Activated CD4-positive, CD25-positive, alpha-beta regulatory T cell treated with anti-CD3 and anti-CD28 coated beads, Interleukin-2, amount 50 U/mL, for 72 hours (primary cell): ENCODE measurements around the gene HOXA2.

ENCODE experiments used
- DNase-seq: peaks from one replicate; pipeline ENCODE4 v3.0.0; 2021

The HOXA2 gene

DNA sequence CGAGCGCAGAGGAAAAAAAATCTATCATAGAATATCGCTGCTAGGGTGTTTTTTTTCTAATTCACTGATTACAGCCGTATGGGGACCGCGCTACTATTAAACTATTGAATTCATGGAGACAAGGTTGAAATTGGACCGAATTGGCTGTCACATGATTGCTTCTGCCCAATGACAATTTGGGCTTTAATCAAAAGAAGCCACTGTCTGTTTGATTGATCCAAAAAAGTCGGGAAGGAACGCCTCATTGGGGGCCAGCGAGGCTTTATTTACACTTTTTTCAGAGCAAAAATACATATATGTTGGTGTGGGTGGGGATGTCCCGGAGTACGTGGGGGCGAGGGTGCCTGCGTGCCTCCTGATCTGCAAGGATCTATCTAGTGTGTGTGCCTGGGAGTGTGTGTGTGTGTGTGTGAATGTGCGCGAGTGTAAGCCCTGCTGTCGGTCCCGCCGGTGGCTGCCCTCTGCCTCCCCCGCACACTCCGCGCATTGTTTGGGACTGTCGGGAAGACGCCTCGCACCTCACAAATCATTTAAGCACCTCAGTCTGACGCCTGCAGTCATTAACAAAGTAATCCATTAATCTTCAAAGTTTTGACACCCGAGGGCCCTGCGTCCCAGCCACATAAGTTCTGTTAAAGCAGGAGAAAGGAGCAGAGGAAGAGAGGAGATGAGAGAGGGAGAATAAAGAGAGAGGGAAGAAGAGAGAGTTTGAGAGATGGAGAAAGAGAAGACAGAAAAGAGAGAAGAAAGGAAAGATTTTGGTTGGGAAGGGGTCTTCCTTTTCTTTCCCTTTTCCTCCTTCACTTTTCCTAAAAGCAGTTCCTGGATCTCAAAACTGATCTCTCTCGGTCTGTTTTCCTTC, at the start of gene HOXA2:
HOXA2 (minus strand) TSS at position 103 of the 862 bp plus-strand sequence. CDS start 183 bp downstream, outside the sequence.
- DNase-seq: no peak

DNA sequence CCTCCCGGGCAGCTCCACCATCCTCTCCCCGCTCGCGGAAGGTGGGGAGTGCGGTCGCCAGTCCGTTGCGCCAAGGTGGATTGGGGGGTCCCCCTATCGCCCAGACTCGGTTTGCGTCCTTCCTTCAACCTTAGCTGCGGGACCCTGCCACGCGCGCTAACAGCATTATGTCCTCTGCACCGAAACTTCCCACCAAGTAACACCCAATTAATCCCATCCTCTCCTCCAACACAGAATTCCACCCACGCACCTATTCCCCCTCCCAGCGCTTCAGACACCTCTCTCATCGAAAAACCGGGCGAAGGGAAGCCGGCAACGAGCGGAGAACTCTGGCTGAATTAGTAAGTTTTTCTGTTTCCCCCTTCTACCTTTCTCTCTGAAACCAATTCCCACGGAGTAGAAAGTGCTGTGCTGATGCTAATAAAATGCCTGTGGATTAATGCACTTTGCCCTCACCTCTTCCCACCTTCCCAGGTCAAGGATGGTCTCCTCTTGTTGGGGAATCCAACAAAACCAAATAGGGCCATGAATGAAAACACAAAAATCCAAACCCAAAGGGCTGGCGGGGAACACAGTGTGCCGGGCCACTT, 49.0 kb upstream of the HOXA2 start:
- peak; percentile 31 for DNase-seq

DNA sequence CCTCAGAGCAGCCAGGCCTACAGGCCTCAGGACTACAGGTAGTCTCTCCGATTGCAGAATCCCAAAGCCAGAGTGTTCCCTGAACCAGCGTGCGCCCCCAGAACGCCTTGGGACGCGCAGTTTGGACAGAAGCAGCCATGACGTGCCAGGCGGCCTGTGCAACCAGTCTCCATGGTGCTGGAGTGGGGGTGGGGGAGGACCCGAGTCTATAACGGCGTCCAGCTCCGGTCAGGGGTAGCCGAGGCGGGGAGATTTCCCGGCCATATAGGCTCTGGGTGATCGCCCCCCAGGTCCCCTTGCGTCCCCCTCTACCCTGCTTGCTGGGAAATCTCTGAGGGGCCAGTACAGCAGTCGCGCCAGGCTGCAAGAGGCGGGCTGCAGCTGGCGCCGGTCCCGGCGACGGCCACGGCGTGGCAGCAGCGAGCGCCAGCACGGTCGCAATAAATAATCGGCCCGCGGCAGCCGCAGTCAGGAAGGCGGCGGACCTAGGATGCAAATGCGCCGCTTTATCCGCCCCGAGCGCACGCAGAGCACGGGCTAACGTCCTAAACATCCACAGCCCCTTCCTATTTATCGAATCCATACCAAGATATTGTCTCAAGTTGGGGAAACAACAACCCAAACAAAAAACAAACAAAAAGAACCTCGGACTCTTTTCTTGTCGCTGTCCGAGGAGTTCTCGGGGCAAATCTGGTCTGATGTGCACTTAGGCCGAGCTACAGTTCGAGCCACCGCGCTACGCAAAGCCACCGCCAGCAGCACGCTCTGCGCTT, 48.3 kb upstream of the HOXA2 start:
- DNase-seq: peak; percentile 72

DNA sequence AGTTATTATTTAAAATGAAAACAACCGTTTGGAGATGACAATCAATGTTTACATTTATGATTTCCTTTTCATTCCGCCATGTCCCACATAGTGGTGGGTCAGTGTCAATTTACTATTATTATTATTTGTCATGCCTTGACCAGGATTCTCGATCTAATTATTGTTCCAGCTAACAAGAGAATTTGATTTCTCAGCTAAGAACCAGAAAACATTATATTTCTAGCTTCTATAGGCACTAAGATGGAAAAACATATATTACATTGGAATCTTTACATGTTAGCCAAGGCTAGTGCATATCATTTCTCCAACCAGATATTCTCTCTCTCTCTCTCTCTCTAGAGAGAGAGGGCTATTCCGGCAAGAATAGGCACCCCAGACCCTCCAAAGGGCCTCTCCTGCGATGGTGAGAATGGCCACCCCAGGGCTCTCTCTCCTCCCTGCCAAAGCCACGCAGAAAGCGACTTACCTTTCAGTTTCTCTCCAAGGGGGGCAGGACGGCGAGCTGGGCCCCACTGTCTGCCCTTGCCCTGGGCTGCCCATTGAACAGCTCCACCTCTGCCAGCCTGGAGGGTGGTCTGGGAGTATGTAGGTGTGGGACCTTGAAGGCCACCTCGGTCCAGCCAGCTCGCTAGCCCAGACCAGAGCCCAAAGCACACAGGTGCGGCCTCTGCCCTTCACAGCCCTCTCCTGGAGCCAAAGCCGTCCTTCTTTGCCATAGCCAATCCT, 47.5 kb upstream of the HOXA2 start:
- DNase-seq: no peak

DNA sequence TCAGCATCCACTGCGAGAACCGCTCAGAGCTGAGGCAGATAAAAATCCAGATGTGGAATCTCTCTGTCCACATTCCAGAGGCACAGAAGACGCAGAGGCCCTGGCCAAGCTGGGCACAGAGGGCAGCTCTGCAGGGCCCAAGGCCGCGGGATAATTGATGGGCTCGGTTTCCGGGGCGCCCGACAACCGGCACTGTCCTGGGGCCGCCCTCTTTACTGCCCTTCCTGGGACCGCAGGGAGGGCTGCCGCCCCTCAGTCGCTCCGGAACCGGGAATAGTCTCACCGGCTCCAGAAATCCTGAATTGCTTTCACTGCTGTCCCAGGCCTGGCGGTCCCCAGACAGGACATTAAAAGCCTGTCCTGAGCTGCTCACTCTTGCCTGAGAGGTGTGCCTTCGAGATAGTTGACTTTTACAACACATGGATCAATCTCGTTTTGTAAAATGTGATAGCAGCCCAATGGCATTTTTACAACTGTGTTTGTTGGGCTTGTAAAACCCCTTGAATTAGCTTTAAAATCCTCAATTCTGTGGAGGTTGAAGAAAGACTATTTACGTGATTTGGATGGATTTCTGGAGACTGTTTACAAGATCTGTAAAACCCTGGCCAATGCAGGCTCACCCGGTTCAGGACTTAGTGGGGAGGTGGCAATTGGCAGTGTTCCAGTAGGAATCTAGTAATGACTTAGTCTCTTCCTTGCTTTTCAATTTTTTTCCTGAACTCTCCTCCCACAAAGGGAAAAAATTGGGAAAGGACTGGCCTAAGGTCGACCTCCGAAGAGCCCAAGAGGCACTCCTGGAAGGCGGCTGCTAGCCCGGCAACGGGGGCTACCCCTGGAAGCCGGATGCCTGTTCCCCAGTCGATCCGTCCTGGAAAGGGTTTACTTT, 46.5 kb upstream of the HOXA2 start:
- no peak for DNase-seq

DNA sequence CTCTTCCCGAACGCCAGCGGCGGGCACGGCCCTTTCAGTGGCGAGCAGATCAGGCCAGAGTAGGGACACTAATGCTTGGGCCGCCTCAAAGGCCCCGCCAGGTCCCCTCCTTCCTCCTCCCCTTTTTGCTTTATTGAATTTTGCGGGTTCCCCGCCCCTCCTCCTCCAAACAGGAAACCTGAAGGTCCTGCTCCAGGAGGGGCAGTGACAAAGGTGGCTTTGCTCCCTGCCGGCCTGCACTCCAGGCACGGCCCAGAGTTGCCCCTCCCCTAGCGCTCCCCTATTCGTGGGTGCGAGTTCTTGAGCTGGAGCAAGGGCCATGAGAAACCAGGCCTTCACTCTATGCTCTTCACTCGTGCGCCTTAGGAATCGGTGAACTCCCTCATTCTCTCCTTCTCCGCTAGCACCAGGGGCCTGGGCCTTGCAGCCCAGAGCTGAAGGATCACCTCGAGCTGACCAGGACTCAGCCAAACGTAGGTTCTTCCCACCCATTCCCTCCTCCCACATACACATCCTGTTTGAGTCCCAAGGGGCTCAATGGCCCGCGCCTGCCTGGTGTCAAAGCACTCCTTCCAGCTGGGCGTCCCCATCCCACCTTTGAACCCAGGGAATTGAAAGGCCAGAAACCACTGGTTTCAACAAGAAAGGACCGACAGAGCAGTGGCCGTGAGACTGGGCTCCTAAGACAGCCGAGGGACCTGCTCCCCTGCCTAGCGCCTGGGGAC, 45.7 kb upstream of the HOXA2 start:
- peak; percentile 29 for DNase-seq

DNA sequence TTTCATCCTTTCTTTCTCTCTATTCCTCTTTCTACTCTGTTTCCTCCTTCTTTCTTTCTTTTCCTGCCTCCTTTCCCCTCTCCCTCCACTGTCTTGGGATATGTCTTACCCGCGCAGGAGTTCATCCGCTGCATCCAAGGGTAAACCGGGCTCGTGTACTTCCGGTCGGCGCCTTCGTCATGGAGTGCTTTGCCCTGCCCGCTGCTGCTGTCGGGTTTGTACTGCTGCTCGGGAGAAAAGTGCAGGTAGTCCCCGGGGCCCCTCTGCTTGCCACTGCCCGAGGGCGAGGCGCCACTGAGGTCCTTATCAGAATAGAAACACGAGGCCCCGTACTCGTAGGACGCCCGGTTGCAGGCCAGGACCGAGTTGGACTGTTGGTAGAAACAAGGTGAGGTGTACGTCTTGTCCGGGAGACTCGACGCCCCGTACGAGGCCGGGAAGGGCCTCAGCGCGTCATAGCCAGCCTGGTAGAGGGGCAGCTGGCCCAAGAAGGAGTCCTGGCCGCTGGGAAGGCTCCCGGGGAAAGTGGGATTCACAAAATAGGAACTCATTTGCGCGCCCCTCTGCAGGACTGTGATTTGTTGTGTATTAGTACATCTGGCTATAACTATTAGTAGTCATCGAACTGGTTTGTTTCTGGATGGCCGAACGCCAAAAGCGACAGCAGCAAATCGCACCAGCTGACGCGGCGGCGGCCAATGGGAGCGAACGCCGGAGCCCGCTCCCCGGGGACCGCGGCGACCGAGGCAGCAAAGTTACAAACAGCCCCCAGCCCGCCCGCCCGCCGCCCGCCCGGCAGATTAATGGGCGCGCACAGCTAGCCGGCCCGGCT, 44.9 kb upstream of the HOXA2 start, which contains the start of gene HOXA6:
HOXA6 (minus strand) TSS at position 576 of the 832 bp plus-strand sequence; CDS start at position 551, 25 bp downstream.
- peak; percentile 34 for DNase-seq

DNA sequence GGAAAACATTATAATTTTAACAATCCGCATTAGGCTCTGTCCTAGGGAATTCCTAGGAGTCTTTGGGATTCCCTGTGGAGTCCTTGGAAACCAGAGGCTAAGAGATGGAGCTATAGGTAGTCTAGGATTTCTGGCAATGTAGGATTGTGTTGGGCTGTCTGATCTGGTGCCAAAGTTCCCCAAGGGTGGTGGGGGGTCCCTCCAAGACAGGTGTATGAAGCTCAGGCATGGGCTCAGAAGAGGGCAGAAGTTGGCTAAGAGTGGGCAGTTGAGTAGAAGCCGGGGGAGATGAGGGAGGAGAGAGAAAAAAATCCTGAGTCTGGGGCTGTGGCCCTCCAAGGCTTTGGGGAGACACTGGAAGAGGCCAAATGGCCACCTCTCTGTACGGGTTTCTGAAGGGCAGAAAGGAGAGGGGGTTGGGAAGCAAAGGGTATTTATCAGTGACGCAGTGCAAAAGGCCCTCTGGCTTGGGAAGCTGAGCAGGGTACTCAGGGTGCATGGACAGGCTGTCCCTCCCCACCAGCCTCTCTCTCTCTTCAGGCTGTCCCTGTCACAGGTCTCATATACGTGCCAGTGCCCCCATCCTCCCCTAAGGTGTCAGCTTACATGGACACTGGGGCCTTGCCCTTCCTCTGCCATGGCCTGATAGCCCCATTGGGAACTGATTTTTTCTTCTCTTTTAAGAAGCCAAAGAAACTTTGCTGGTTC, 44.2 kb upstream of the HOXA2 start:
- no peak for DNase-seq

DNA sequence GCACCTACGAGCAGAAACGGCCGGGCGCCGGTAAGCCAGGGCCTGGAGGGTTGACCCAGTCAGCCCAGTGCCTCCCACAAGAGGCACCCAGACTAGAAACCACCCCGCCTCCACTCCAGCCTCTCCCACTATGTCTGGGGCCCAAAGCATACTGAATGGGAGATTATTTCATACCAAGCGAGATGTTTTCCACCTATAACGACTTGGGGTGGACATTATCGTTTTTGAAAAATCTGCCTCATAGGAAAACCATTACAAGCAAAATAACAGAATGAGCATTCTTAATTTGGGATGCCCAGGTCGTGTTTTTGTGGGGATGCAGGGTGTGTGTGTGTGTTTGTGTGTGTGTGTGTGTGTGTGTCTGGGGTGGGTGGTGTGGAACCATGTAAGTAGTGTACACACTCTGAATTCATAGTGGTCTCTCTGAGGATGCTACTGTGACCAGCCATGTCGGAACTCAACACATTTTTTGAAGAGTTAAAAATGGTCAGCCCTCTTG, 43.5 kb upstream of the HOXA2 start:
- DNase-seq: no peak

DNA sequence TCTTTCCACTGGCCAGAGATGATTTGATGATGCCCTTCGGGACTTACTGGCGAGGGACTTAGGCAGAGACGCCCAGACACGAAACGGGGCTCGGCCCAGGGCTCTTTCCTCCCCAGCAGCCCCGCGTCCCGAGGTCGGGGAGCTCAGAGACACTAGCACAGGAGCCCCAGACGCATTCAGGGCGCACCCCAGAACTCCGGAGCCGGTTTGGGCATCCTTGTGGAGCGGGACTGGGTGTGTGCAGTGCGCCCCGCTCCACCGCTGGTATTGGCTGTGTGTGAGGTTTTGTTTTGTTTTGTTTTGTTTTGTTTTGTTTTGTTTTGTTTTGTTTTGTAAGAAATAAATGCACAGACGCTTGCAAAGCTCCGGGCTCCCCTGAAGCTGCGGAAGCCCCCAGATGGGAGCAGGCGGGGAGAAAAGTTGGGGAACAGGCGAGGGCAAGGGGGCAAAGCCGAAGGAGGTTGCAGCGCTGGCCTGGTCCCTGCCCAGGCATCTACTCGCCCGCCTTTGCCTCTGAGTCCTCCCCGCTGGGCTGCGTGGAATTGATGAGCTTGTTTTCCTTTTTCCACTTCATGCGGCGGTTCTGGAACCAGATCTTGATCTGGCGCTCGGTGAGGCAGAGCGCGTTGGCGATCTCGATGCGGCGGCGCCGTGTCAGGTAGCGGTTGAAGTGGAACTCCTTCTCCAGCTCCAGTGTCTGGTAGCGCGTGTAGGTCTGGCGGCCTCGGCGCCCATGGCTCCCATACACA, 42.9 kb upstream of the HOXA2 start:
- no peak for DNase-seq

DNA sequence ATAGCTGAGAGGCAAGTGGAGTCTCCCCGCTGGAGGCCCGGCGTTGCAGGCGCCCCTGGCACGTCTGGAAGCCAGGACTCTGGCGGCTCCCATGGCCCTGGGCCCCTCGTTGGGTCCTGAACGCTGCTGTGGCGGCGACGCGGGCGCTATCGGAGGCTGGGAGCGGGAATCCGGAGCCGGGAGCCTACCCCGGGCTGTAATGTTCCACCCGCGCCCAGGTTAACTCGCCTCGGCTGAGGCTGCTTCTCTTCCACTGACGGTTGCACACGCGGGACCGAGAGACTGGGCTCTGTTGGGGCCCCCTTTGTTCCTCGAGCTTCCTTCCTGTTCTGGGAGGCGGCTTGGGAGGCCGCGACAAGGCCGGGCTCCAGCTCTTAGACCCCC, 42.3 kb upstream of the HOXA2 start:
- DNase-seq: no peak

DNA sequence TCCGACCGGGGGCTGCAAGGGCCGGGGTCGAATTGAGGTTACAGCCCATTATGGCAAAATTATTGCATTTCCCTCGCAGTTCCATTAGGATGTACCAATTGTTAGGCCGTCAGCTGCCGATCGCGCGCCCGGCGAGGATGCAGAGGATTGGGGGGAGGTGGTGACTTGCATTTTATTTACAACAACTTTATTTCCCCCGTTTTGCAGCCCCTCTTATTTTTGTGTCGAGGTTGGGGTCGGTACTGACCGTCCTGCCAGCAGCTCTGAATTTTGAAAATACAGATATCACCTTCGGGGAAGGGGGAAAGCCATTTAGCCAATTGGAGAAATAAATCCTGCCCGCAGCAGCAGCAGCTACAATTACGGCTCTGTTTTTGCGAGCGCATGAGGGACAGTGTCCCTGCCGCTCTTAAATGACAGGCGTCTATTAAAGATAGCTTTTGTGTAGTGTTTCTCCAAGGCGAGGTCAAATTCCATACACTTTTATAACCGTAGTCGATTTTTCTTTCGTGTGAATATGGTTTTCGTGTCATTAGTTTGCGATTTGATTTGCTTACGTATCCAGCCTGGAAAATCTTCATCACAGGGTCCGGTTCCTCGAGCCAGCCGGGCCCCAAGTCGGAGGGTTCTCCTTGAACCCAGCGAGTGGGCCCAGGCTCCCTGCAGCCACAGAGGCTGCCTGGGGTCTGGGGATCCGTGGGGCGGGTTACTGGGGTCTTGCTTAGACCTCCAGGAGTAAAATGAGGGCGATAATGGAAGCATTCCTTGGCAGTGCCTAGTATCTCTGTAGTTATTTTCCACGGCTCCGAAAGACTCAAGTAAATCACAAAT, 41.7 kb upstream of the HOXA2 start:
- no peak for DNase-seq

DNA sequence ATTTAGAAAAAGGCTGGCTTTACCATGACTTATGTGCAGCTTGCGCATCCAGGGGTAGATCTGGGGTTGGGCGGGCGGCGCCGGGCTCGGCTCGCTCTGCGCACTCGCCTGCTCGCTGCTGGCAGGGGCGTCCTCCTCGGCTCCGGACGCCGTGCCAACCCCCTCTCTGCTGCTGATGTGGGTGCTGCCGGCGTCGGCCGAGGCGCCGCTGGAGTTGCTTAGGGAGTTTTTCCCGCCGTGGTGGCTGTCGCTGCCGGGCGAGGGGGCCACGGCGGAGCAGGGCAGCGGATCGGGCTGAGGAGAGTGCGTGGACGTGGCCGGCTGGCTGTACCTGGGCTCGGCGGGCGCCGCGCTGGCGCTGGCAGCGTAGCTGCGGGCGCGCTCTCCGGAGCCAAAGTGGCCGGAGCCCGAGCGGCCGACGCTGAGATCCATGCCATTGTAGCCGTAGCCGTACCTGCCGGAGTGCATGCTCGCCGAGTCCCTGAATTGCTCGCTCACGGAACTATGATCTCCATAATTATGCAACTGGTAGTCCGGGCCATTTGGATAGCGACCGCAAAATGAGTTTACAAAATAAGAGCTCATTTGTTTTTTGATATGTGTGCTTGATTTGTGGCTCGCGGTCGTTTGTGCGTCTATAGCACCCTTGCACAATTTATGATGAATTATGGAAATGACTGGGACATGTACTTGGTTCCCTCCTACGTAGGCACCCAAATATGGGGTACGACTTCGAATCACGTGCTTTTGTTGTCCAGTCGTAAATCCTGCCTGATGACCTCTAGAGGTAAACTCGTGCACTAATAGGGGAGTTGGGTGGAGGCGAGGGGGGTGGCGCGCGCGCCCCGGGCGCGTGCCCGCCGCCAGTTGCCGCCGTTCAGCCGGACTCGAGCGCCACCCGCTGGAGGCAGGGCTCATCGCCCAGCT, 40.8 kb upstream of the HOXA2 start, which contains the start of gene HOXA5:
HOXA5 (minus strand) TSS at position 659 of the 927 bp plus-strand sequence; CDS start at position 585, 74 bp downstream.
- no peak for DNase-seq

DNA sequence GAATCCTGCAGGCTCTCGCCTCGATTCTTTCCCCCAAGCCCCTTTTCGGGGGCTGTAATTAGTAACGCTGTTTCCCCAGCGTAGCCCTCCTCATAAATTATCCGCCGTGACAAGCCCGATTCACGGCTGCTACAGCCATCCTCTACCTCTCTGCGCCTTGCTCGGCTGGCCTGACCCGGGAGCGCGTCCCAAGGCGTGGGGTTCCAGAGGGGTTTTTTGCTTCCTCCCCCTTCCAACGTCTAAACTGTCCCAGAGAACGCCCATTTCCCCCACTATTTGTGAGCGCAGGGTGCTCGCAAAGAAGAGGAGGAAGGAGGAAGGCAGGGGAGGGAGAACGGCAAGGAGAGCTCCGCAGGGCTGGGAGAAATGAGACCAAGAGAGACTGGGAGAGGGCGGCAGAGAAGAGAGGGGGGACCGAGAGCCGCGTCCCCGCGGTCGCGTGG, 40.1 kb upstream of the HOXA2 start:
- no peak for DNase-seq

DNA sequence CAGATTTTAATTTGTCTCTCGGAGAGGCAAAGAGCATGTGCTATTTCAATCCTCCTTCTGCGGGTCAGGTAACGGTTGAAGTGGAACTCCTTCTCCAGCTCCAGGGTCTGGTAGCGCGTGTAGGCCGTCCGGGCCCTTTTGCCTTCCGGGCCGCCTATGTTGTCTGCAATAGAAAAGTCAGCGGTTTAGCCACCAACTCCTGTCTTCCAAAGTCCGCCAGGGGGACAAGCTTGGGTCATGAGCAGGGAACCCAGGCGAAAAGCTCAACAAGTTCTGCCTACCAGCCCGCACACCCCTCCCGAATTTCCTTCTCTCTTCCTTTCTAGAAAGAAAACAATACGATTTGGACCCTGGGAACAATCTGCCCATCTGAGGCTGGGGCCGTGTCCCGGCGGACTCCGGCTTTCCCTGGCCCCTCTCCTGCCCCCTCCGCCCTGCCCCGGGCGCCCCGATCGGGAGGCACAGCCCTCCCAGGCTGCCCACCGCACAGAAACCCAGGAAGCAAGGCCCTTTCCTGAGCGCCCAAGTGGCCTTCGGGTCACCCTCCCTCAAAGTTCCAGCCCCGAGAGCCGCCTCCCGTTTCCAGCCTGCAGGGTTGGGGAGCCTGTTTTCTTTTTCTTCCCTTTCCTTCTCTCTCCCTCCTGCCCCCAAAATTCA, 39.6 kb upstream of the HOXA2 start:
- no peak for DNase-seq
